OCI-LY3 (cell line): Measurements from ENCODE around the gene RELCH.

Experiments used
- CTCF ChIP-seq: fragments of 200-600, 300-600 bp; sonication (generic); IDR thresholded peaks from 2 replicates; pipeline ENCODE4 v1.5.1; 2014; ENCODE audit warnings: antibody characterized with exemption, low read length, low read depth
- EZH2phosphoT487 ChIP-seq: fragments of 200-600 bp; shearing (Covaris generic); IDR thresholded peaks from 2 replicates; pipeline ENCODE4 v1.6.1; 2018; ENCODE audit warnings: antibody characterized with exemption, mixed run types, low read depth

DNA sequence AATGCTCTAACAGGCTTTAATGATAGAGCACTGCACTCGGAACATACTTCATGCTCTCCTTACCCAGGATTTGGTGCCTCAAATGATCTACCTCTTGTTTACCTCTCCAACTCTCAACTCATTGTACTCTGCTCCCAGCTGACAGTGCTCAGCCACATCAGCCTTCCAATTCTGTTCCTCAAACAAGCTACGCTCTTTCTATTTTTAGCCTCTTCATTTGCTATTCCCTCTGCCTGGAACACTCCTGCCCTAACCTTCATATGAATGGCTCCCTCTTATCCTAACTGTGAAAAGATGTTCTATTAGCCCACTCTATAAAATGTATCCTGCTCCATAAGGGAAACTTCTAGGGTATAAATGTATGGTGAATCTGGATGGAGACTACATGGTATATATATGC is 42.7 kb upstream of the RELCH start:
- TF ChIP-seq EZH2phosphoT487 (no peak), CTCF (no peak)
